BLaER1 (cell line): ENCODE results near the gene B3GNT7.
A peak's percentile ranks its signal among the peaks of the same experiment; 100 is the strongest.
"Not testable (repeated sequence)": the region's sequence is repeated elsewhere in the genome, so short reads cannot be mapped to it uniquely, and the experiment has no call there.

Experiments
- H3K27ac ChIP-seq: shearing (Covaris generic); formaldehyde crosslinking; 2 replicates; pipeline ENCODE4 v1.8.1; 2022
- H3K27me3 ChIP-seq: shearing (Covaris generic); formaldehyde crosslinking; 2 replicates; pipeline ENCODE4 v1.8.1; 2022
- H3K36me3 ChIP-seq: shearing (Covaris generic); formaldehyde crosslinking; 2 replicates; pipeline ENCODE4 v1.8.1; 2022
- H3K4me1 ChIP-seq: shearing (Covaris generic); formaldehyde crosslinking; 2 replicates; pipeline ENCODE4 v1.8.1; 2022
- H3K4me2 ChIP-seq: shearing (Covaris generic); formaldehyde crosslinking; 2 replicates; pipeline ENCODE4 v1.8.1; 2022
- H3K4me3 ChIP-seq: shearing (Covaris generic); formaldehyde crosslinking; 2 replicates; pipeline ENCODE4 v1.8.1; 2022
- H3K9ac ChIP-seq: shearing (Covaris generic); formaldehyde crosslinking; 2 replicates; pipeline ENCODE4 v1.8.1; 2022
- H3K9me3 ChIP-seq: shearing (Covaris generic); formaldehyde crosslinking; 2 replicates; pipeline ENCODE4 v1.8.1; 2022
- H4K20me1 ChIP-seq: shearing (Covaris generic); formaldehyde crosslinking; 2 replicates; pipeline ENCODE4 v1.8.1; 2022
- Cebpa-rat ChIP-seq: shearing (Covaris generic); IDR thresholded peaks from 2 replicates; pipeline ENCODE4 v1.8.1; 2022

B3GNT7 gene

GRCh38 chr2:231399853-231400680 is 4.6 kb downstream of the B3GNT7 start:
- Histone ChIP-seq H3K27me3 (peaks cover 32% of the 10 kb centered on the region), H3K9ac (no peak overlapping the region), H3K4me1 (peaks cover 42% of the 10 kb centered on the region), H3K9me3 (no peaks in the 10 kb centered on the region), H3K27ac (peak overlapping the region; percentile 37; the same call in 1 of the 2 replicates), H3K4me2 (peak overlapping the region; percentile 53), H4K20me1 (no peaks in the 10 kb centered on the region), H3K36me3 (peaks cover 5% of the 10 kb centered on the region; the same call in 1 of the 2 replicates), H3K4me3 (no peak overlapping the region)
- TF ChIP-seq Cebpa-rat, result no peak

DNA sequence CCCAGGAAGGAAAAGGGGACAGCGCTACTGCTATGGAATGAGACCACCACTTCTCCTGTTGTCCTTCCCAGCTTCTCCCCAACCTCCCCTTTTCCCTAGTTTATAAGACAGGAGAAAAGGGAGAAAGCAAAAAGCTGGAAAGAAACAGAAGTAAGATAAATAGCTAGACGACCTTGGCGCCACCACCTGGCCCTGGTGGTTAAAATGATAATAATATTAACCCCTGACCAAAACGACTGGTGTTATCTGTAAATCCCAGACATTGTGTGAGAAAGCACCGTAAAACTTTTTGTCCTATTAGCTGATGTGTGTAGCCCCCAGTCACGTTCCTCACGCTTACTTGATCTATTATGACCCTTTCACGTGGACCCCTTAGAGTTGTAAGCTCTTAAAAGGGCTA is 5.2 kb downstream of the B3GNT7 start:
- H3K9me3 ChIP-seq, H3K9ac ChIP-seq, H4K20me1 ChIP-seq, H3K36me3 ChIP-seq, H3K4me3 ChIP-seq: not testable (repeated sequence)
- Histone ChIP-seq H3K4me1 (peaks cover 42% of the 10 kb centered on the region), H3K4me2 (peak overlapping the region; percentile 53), H3K27ac (peak overlapping the region; percentile 37; the same call in 1 of the 2 replicates), H3K27me3 (peaks cover 26% of the 10 kb centered on the region)

DNA sequence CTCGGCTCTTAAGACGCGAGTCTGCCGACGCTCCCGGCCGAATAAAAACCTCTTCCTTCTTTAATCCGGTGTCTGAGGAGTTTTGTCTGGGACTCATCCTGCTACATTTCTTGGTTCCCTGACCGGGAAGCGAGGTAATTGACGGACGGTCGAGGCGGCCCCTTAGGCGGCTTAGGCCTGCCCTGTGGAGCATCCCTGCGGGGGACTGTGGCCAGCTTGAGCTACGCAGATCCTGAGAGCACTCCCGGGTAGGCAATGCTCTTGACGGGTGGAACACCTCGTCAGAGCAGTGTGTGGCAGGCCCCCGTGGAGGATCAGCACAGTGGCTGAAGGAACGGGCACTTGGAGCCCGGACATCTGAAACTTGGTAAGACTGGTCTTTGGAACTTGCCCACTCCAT is 5.6 kb downstream of the B3GNT7 start:
- not testable (repeated sequence) for H4K20me1 ChIP-seq, H3K4me3 ChIP-seq, H3K36me3 ChIP-seq, H3K4me2 ChIP-seq, H3K9ac ChIP-seq, H3K27ac ChIP-seq, H3K9me3 ChIP-seq
- Histone ChIP-seq H3K4me1 (peaks cover 42% of the 10 kb centered on the region), H3K27me3 (peaks cover 22% of the 10 kb centered on the region)

- H4K20me1 ChIP-seq, H3K27me3 ChIP-seq, H3K4me3 ChIP-seq, H3K27ac ChIP-seq, H3K9ac ChIP-seq, H3K36me3 ChIP-seq: not testable (repeated sequence)
- peak overlapping the region; percentile 45 for H3K4me2 ChIP-seq
- H3K9me3 ChIP-seq, result peaks cover 12% of the 10 kb centered on the region
- peaks cover 50% of the 10 kb centered on the region for H3K4me1 ChIP-seq
Measured at GRCh38 chr2:231403421-231404182, 8.1 kb downstream of the B3GNT7 start.

DNA sequence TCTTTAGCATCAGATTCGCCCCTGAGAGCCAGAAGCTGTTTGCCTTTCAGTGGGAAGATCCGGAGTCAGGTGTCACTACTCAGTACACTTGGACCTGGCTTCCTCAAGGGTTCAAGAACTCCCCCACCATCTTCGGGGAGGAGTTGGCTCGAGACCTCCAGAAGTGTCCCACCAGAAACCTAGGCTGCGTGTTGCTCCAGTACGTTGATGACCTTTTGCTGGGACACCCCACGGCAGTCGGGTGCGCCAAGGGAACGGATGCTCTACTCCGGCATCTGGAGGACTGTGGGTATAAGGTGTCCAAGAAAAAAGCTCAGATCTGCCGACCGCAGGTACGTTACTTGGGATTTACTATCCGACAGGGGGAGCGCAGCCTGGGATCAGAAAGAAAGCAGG is 8.7 kb downstream of the B3GNT7 start:
- Histone ChIP-seq H3K4me2 (peak overlapping the region; percentile 45), H3K9me3 (peaks cover 18% of the 10 kb centered on the region), H3K4me1 (peaks cover 44% of the 10 kb centered on the region)
- H3K9ac ChIP-seq, H3K27ac ChIP-seq, H3K36me3 ChIP-seq, H3K27me3 ChIP-seq, H3K4me3 ChIP-seq, H4K20me1 ChIP-seq: not testable (repeated sequence)

- H3K4me2 ChIP-seq, result peak overlapping the region; percentile 67
- not testable (repeated sequence) for H3K4me3 ChIP-seq, H3K27me3 ChIP-seq, H4K20me1 ChIP-seq, H3K27ac ChIP-seq, H3K36me3 ChIP-seq
- peaks cover 36% of the 10 kb centered on the region for H3K4me1 ChIP-seq
- H3K9ac ChIP-seq, result peak overlapping the region; percentile 12; the same call in 1 of the 2 replicates
- H3K9me3 ChIP-seq, result peaks cover 31% of the 10 kb centered on the region
Measured at GRCh38 chr2:231405601-231406367, 10.3 kb downstream of the B3GNT7 start.

- peaks cover 21% of the 10 kb centered on the region for H3K27me3 ChIP-seq
- H3K4me2 ChIP-seq, result 0 out of 2 replicates have a peak overlapping the region, but pooled peaks have one; percentile 67
- not testable (repeated sequence) for H3K36me3 ChIP-seq, H3K9ac ChIP-seq, H4K20me1 ChIP-seq, H3K27ac ChIP-seq, H3K4me3 ChIP-seq
- peaks cover 32% of the 10 kb centered on the region for H3K9me3 ChIP-seq
- peaks cover 42% of the 10 kb centered on the region for H3K4me1 ChIP-seq
Measured at GRCh38 chr2:231407686-231408085, 12.2 kb downstream of the B3GNT7 start.

DNA sequence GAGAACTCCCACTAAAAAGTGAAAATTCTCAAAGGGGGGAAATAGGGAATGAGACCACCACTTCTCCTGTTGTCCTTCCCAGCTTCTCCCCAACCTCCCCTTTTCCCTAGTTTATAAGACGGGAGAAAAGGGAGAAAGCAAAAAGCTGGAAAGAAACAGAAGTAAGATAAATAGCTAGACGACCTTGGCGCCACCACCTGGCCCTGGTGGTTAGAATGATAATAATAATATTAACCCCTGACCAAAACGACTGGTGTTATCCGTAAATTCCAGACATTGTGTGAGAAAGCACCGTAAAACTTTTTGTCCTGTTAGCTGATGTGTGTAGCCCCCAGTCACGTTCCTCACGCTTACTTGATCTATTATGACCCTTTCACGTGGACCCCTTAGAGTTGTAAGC is 12.8 kb downstream of the B3GNT7 start:
- not testable (repeated sequence) for H3K27ac ChIP-seq, H4K20me1 ChIP-seq, H3K36me3 ChIP-seq, H3K4me3 ChIP-seq, H3K9ac ChIP-seq, H3K4me2 ChIP-seq
- peaks cover 21% of the 10 kb centered on the region for H3K27me3 ChIP-seq
- peaks cover 32% of the 10 kb centered on the region for H3K9me3 ChIP-seq
- peaks cover 42% of the 10 kb centered on the region for H3K4me1 ChIP-seq

GRCh38 chr2:231409776-231410175 is 14.3 kb downstream of the B3GNT7 start:
- Histone ChIP-seq H3K27ac (no peak overlapping the region), H4K20me1 (no peaks in the 10 kb centered on the region), H3K27me3 (peaks cover 21% of the 10 kb centered on the region), H3K4me3 (no peak overlapping the region), H3K9ac (no peak overlapping the region), H3K9me3 (peaks cover 32% of the 10 kb centered on the region), H3K4me2 (peak overlapping the region; percentile 9; the same call in 1 of the 2 replicates), H3K36me3 (no peaks in the 10 kb centered on the region), H3K4me1 (peaks cover 33% of the 10 kb centered on the region)
- TF ChIP-seq Cebpa-rat, result no peak
